Peyer's patch (tissue), 4 donors: ENCODE data around the gene OGFRL1.

Experiments
- CTCF ChIP-seq, 6 experiments: fragments of 450-650 bp in 4 of 6; fragments of 200-600 bp in 2 of 6; sonication (generic) in 1 of 6; IDR thresholded peaks; one replicate each; pipeline ENCODE4 v1.5.1; 2017 to 2019; ENCODE audit warnings: antibody characterized with exemption in 6 of 6, mild to moderate bottlenecking in 3 of 6, moderate library complexity in 1 of 6
- POLR2A ChIP-seq, 2 donors: fragments of 450-650 bp; IDR thresholded peaks; one replicate each; pipeline ENCODE4 v1.5.1; 2017; ENCODE audit warnings: antibody characterized with exemption in 2 of 2, mild to moderate bottlenecking in 2 of 2, moderate library complexity in 2 of 2

- TF ChIP-seq CTCF (IDR thresholded peaks at IDR 0.05) = no peak
- no peak for TF ChIP-seq POLR2A (IDR thresholded peaks at IDR 0.05)
These were observed 3.8 kb upstream of the OGFRL1 start for GRCh38 chr6:71284785-71285184.
